Stromal cell of bone marrow (primary cell): ENCODE results near the gene COG4.
"Not testable (repeated sequence)": the region's sequence is repeated elsewhere in the genome, so short reads cannot be mapped to it uniquely, and the experiment has no call there.

ENCODE experiments used
- DNase-seq: peaks from one replicate; pipeline ENCODE4 v3.0.0-alpha.2; 2012; ENCODE audit warnings: low read depth

COG4 gene

GRCh38 chr16:70454222-70455034 is 68.9 kb downstream of the COG4 start, which contains the start of gene FCSK:
Gene FCSK, plus strand, starts transcription at chr16:70454595. Its CDS starts 8,596 bp downstream, at chr16:70463191.
- DNase-seq = peak; percentile 39

GRCh38 chr16:70453892-70454221 is 69.5 kb downstream of the COG4 start:
- DNase-seq = no peak

- DNase-seq = no peak
These were observed 70.0 kb downstream of the COG4 start for GRCh38 chr16:70453117-70453891.

- not testable (repeated sequence) for DNase-seq
These were observed 72.4 kb downstream of the COG4 start for GRCh38 chr16:70451004-70451340.

GRCh38 chr16:70450142-70451003 is 73.0 kb downstream of the COG4 start:
- not testable (repeated sequence) for DNase-seq

- no peak for DNase-seq
These were observed 75.3 kb downstream of the COG4 start for GRCh38 chr16:70448075-70448474.

GRCh38 chr16:70444249-70445063 is 78.9 kb downstream of the COG4 start:
- DNase-seq = no peak

GRCh38 chr16:70442344-70442743 is 81.0 kb downstream of the COG4 start:
- no peak for DNase-seq

GRCh38 chr16:70441406-70441990 is 81.9 kb downstream of the COG4 start:
- no peak for DNase-seq

GRCh38 chr16:70440009-70440692 is 83.2 kb downstream of the COG4 start:
- no peak for DNase-seq

- peak; percentile 90 for DNase-seq
These were observed 84.1 kb downstream of the COG4 start, which contains the start of gene ST3GAL2 for GRCh38 chr16:70438969-70439862. Gene ST3GAL2, minus strand, starts transcription at chr16:70439100. Its CDS starts 40,570 bp downstream, at chr16:70398530.

- DNase-seq = no peak
These were observed 84.8 kb downstream of the COG4 start for GRCh38 chr16:70438585-70438968.

- peak; percentile 25 for DNase-seq
These were observed 85.5 kb downstream of the COG4 start for GRCh38 chr16:70437582-70438557.

- peak; percentile 15 for DNase-seq
These were observed 86.3 kb downstream of the COG4 start for GRCh38 chr16:70437017-70437581.

- DNase-seq = no peak
These were observed 88.7 kb downstream of the COG4 start for GRCh38 chr16:70434484-70435260.

GRCh38 chr16:70433458-70434103 is 89.8 kb downstream of the COG4 start:
- peak; percentile 54 for DNase-seq
